NCI-H748 treated with DMSO at 0.1 percent for 48 hours (cell line): Measurements from ENCODE around the gene INTS2.
"Not testable (repeated sequence)": the region's sequence is repeated elsewhere in the genome, so short reads cannot be mapped to it uniquely, and the experiment has no call there.

ENCODE experiments used
- DNase-seq: peaks from one replicate; lab custom pipeline; 2025; lab: John Stamatoyannopoulos, UW

The INTS2 gene

GRCh38 chr17:61849674-61850073 lies 78.1 kb downstream of the INTS2 start:
- no peak for DNase-seq

- DNase-seq: no peak
These were observed 78.9 kb downstream of the INTS2 start for GRCh38 chr17:61848896-61849295.

GRCh38 chr17:61848247-61848646 lies 79.5 kb downstream of the INTS2 start:
- DNase-seq: no peak

GRCh38 chr17:61847659-61848058 lies 80.1 kb downstream of the INTS2 start:
- DNase-seq: no peak

- DNase-seq: no peak
These were observed 80.9 kb downstream of the INTS2 start for GRCh38 chr17:61846761-61847375.

- no peak for DNase-seq
These were observed 81.7 kb downstream of the INTS2 start for GRCh38 chr17:61846088-61846487.

GRCh38 chr17:61843435-61843834 lies 84.3 kb downstream of the INTS2 start:
- DNase-seq: no peak

- DNase-seq: no peak
These were observed 84.9 kb downstream of the INTS2 start for GRCh38 chr17:61842899-61843298.

- no peak for DNase-seq
These were observed 88.4 kb downstream of the INTS2 start for GRCh38 chr17:61839300-61839786.

GRCh38 chr17:61837175-61838051 lies 90.4 kb downstream of the INTS2 start:
- DNase-seq: peak; percentile 25

- DNase-seq: no peak
These were observed 91.3 kb downstream of the INTS2 start for GRCh38 chr17:61836266-61837174.

GRCh38 chr17:61835606-61836005 lies 92.2 kb downstream of the INTS2 start:
- no peak for DNase-seq

- DNase-seq: no peak
These were observed 93.2 kb downstream of the INTS2 start for GRCh38 chr17:61834610-61835009.

GRCh38 chr17:61833536-61834193 lies 94.1 kb downstream of the INTS2 start:
- DNase-seq: no peak

GRCh38 chr17:61832463-61832862 lies 95.3 kb downstream of the INTS2 start:
- no peak for DNase-seq

- DNase-seq: no peak
These were observed 96.7 kb downstream of the INTS2 start for GRCh38 chr17:61831099-61831498.

- no peak for DNase-seq
These were observed 99.1 kb downstream of the INTS2 start for GRCh38 chr17:61828694-61829093.

- no peak for DNase-seq
These were observed 100.0 kb downstream of the INTS2 start for GRCh38 chr17:61827649-61828395.

- DNase-seq: not testable (repeated sequence)
These were observed 100.9 kb downstream of the INTS2 start for GRCh38 chr17:61826866-61827265.

- not testable (repeated sequence) for DNase-seq
These were observed 101.6 kb downstream of the INTS2 start for GRCh38 chr17:61826198-61826597.
